Ovary (tissue), 3 donors: ENCODE data around the gene TTLL9.

Experiments
- EP300 ChIP-seq: sonication (generic); formaldehyde crosslinking; IDR thresholded peaks from one replicate; pipeline ENCODE4 v1.6.1; 2017; ENCODE audit warnings: antibody characterized with exemption
- POLR2A ChIP-seq: fragments of 450-650 bp; IDR thresholded peaks from one replicate; pipeline ENCODE4 v1.6.1; 2017; ENCODE audit warnings: antibody characterized with exemption, mild to moderate bottlenecking, moderate library complexity
- TF ChIP-seq, protein P1 (sequence below), 3 donors: fragments of 450-650 bp in 2 of 3; fragments of 200-600 bp in 1 of 3; IDR thresholded peaks; one replicate each; pipeline versions ENCODE4 v1.5.1 to v1.8.0; 2016 to 2022; ENCODE audit warnings: antibody characterized with exemption in 3 of 3, mild to moderate bottlenecking in 1 of 3
- donor health status: DM: no; HTN: no; CAD: no.

DNA sequence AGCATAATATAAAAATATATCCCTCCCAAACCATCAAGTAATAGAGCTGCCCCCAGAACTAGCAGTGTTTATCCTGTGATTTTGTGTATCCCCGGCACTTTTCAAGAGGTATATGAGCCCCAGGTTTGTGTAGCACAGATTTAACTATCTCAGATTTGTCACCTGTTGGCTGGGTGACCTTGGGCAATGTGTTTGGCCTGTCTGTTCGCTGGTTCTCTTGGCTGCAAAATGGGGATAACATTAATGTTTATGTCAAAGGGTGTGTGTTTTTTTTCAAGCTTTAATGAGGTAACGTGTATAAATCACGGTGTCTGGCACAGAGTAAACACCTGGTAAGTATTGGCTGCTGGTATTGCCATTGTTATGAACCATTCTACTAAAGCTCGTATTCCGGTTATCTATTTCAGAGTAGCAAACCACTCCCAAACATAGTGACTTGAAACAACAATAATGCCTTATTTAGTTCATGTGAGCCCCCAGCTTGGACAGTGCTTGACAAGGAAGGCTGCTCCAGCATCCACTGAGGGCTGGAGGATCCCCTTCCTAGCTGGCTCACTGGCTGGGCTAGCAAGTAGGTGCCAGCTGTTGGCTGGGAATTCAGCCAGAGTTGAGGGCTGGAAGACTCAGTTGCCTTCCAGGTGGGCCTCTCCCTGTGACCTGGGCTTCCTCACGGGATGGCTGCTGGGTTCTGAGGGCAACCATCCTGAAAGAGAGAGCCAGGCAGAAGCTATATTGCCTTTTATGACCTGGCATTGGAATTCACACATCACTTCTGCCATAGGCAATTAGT is 45.3 kb downstream of the TTLL9 start:
- TF ChIP-seq, protein P1, sequence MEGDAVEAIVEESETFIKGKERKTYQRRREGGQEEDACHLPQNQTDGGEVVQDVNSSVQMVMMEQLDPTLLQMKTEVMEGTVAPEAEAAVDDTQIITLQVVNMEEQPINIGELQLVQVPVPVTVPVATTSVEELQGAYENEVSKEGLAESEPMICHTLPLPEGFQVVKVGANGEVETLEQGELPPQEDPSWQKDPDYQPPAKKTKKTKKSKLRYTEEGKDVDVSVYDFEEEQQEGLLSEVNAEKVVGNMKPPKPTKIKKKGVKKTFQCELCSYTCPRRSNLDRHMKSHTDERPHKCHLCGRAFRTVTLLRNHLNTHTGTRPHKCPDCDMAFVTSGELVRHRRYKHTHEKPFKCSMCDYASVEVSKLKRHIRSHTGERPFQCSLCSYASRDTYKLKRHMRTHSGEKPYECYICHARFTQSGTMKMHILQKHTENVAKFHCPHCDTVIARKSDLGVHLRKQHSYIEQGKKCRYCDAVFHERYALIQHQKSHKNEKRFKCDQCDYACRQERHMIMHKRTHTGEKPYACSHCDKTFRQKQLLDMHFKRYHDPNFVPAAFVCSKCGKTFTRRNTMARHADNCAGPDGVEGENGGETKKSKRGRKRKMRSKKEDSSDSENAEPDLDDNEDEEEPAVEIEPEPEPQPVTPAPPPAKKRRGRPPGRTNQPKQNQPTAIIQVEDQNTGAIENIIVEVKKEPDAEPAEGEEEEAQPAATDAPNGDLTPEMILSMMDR (IDR thresholded peaks at IDR 0.05): no peak
- TF ChIP-seq POLR2A (no peak), EP300 (no peak)
